Measurements from ENCODE around the gene NEUROD4. TPM values are rescaled to one million over a fixed set of nuclear protein-coding genes. Genes with fewer than 3 reads are reported as not detected.
A peak's percentile ranks its signal among the peaks of the same experiment; 100 is the strongest.

Gene NEUROD4
- total RNA-seq, 1 experiment from 2014 or later: not detected

- H3K27ac ChIP-seq (ENCODE audit: low read depth, low read length, poor library complexity, severe bottlenecking): no peak overlapping the region
- intact Hi-C loops (cut with micrococcal nuclease; ENCODE audit: unreplicated experiment): no loop called here
- no peak for TF ChIP-seq EZH2 (IDR thresholded peaks at IDR 0.05; ENCODE audit: borderline replicate concordance, low read depth, low read length, poor library complexity, severe bottlenecking)
- no peak for TF ChIP-seq CTCF (conservative IDR thresholded peaks at IDR 0.05; ENCODE audit: low read depth, low read length)
- no peaks in the 10 kb centered on the region for H3K9me3 ChIP-seq (ENCODE audit: low read depth, low read length, poor library complexity, severe bottlenecking)
- CTCF ChIA-PET: no interaction called here
- peaks cover 4% of the 10 kb centered on the region for H3K27me3 ChIP-seq (replicated peaks; ENCODE audit: insufficient read depth, low read depth, low read length, poor library complexity)
- no peak overlapping the region for H3K4me3 ChIP-seq (ENCODE audit: low read depth, low read length, poor library complexity, severe bottlenecking)
- H3K36me3 ChIP-seq (ENCODE audit: insufficient read depth, low read length, poor library complexity, severe bottlenecking): no peaks in the 10 kb centered on the region
- DNase-seq (ENCODE audit: low spot score): no peak
- POLR2A ChIA-PET (ENCODE audit: low non-redundant PET): no interaction called here
- peaks cover 5% of the 10 kb centered on the region for H3K4me1 ChIP-seq (ENCODE audit: insufficient read depth, low read length, poor library complexity, severe bottlenecking)
- BruUV-seq (replicated peaks): no TSS peak
Observed at GRCh38 chr12:55065535-55065934, 45.8 kb downstream of the NEUROD4 start.

DNA sequence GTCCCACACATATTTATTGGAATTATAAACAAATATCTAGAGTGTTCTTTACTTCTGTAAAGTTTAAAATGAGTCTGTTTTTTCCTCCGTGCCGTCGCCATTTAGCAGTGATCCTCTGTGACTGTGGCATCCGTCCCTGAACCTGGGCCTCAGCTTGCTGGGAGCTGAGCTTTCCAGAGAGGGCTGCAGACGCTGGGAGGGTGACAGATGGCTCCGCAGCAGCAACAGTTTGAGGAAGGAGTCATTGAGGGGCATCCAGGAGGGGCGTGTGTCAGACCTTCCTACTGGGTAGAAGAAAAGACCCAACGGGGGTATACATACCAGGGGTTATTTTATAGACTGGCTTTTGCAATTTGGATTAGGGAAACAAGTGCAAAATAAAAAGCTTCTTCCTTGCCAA, 47.9 kb downstream of the NEUROD4 start:
- H3K27me3 ChIP-seq (replicated peaks; ENCODE audit: insufficient read depth, low read depth, low read length, poor library complexity): peaks cover 4% of the 10 kb centered on the region
- H3K36me3 ChIP-seq (ENCODE audit: insufficient read depth, low read length, poor library complexity, severe bottlenecking): no peaks in the 10 kb centered on the region
- H3K4me3 ChIP-seq (ENCODE audit: low read depth, low read length, poor library complexity, severe bottlenecking): no peak overlapping the region
- ChIA-PET CTCF (interaction anchor here (0.6 to 2.5 kb wide), 4 partner anchors 14 to 75 kb away, joined by 3 to 21 read pairs (median 9); no protein-coding TSS in a partner anchor), POLR2A (ENCODE audit: low non-redundant PET) (no interaction called here)
- no TSS peak for BruUV-seq (replicated peaks)
- no peaks in the 10 kb centered on the region for H3K9me3 ChIP-seq (ENCODE audit: low read depth, low read length, poor library complexity, severe bottlenecking)
- intact Hi-C loops (cut with micrococcal nuclease; ENCODE audit: unreplicated experiment): loop anchor here (1.0 kb wide), 1 partner anchor 74 kb away; no protein-coding TSS in a partner anchor
- no peak for TF ChIP-seq CTCF (conservative IDR thresholded peaks at IDR 0.05; ENCODE audit: low read depth, low read length)
- TF ChIP-seq EZH2 (IDR thresholded peaks at IDR 0.05; ENCODE audit: borderline replicate concordance, low read depth, low read length, poor library complexity, severe bottlenecking): no peak
- DNase-seq (ENCODE audit: low spot score): no peak
- H3K27ac ChIP-seq (ENCODE audit: low read depth, low read length, poor library complexity, severe bottlenecking): no peak overlapping the region
- peaks cover 5% of the 10 kb centered on the region for H3K4me1 ChIP-seq (ENCODE audit: insufficient read depth, low read length, poor library complexity, severe bottlenecking)

DNA sequence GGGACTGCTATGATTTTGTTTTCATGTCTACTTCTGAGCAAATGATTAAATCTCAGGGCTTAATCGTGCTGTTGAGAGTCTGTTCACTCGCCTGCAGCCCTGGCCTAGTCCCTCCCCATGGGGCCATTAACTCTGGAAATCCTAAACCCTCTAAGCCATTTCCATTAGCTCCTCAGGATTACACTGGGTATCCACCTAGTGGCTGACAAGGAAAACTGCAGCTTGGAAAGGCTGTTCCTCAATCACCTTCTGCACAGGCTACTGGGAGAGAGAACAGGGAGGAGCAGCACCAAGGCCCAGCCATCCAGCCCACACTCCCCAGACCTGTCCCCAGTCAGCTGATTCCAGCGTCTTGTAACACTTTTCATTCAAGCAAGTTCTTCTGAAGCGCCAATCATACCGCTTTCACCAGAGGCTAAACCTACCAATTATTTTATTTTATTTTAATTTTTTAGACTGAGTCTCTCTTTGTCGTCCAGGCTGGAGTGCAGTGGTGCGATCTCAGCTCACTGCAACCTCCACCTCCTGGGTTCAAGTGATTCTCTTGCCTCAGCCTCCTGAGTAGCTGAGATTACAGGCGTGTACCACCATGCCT, 48.7 kb downstream of the NEUROD4 start:
- Histone ChIP-seq H3K9me3 (ENCODE audit: low read depth, low read length, poor library complexity, severe bottlenecking) (no peaks in the 10 kb centered on the region), H3K27me3 (replicated peaks; ENCODE audit: insufficient read depth, low read depth, low read length, poor library complexity) (no peaks in the 10 kb centered on the region), H3K4me1 (ENCODE audit: insufficient read depth, low read length, poor library complexity, severe bottlenecking) (peaks cover 5% of the 10 kb centered on the region), H3K27ac (ENCODE audit: low read depth, low read length, poor library complexity, severe bottlenecking) (no peak overlapping the region), H3K36me3 (ENCODE audit: insufficient read depth, low read length, poor library complexity, severe bottlenecking) (no peaks in the 10 kb centered on the region), H3K4me3 (ENCODE audit: low read depth, low read length, poor library complexity, severe bottlenecking) (no peak overlapping the region)
- BruUV-seq (replicated peaks): no TSS peak
- peak; percentile 90 for DNase-seq (ENCODE audit: low spot score)
- intact Hi-C loops (cut with micrococcal nuclease; ENCODE audit: unreplicated experiment): loop anchor here (1.0 kb wide), 1 partner anchor 75 kb away; no protein-coding TSS in a partner anchor
- TF ChIP-seq CTCF (conservative IDR thresholded peaks at IDR 0.05; ENCODE audit: low read depth, low read length) (peak; percentile 84), EZH2 (IDR thresholded peaks at IDR 0.05; ENCODE audit: borderline replicate concordance, low read depth, low read length, poor library complexity, severe bottlenecking) (no peak)
- CTCF ChIA-PET: interaction anchor here (0.6 to 2.5 kb wide), 5 partner anchors 14 to 309 kb away, joined by 3 to 21 read pairs (median 6); no protein-coding TSS in a partner anchor
- POLR2A ChIA-PET (ENCODE audit: low non-redundant PET): no interaction called here

All from A673 (cell line).